Activated naive CD4-positive, alpha-beta T cell treated with anti-CD3 and anti-CD28 coated beads, Interleukin-2, amount 10 ng/mL, durations not matched to agents 7 days and 5 days (primary cell): ENCODE results near the gene NHSL2.
"Not testable (repeated sequence)": the region's sequence is repeated elsewhere in the genome, so short reads cannot be mapped to it uniquely, and the experiment has no call there.

Experiments
- CTCF ChIA-PET: fragments of 350-600 bp; sonication (Branson Sonifier 250); formaldehyde crosslinking; loops from one replicate; lab custom pipeline; 2021; ENCODE audit warnings: antibody characterized with exemption; lab: Charles Lee
- DNase-seq: peaks from one replicate; pipeline ENCODE4 v3.0.0-alpha.2; 2020
- H3K27ac Mint-ChIP-seq: one replicate; pipeline ENCODE4 v1.8.0; 2021; ENCODE audit warnings: mild to moderate bottlenecking, moderate library complexity, mixed read lengths
- H3K27me3 Mint-ChIP-seq: one replicate; pipeline ENCODE4 v1.8.0; 2021; ENCODE audit warnings: mild to moderate bottlenecking, mixed read lengths
- H3K36me3 Mint-ChIP-seq: one replicate; pipeline ENCODE4 v1.8.0; 2021; ENCODE audit warnings: mixed read lengths
- H3K4me1 Mint-ChIP-seq: one replicate; pipeline ENCODE4 v1.8.0; 2021; ENCODE audit warnings: mixed read lengths
- H3K4me3 Mint-ChIP-seq: one replicate; pipeline ENCODE4 v1.8.0; 2021; ENCODE audit warnings: mild to moderate bottlenecking, moderate library complexity, mixed read lengths
- H3K9me3 Mint-ChIP-seq: one replicate; pipeline ENCODE4 v1.8.0; 2021; ENCODE audit warnings: mixed read lengths

The NHSL2 gene

DNA sequence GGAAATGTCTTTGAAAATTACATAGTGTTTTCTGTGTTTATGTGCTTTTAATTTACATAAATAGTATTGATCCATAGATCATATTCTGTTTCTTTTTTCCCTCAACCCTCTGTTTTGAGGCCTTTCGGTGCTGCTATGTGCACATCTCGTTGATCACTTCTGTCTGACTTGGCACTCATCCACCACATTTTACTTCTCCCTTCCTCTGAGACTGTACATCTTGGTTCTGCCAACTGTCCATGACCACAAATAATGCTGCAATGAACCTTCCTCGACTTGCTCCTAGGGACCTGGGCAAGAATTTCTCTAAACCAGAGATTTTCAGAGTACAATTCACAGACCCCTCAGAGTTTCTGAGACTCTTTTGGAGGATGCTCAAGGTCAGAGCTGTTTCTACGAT lies 146.7 kb downstream of the NHSL2 start:
- CTCF ChIA-PET: no interaction called here
- Mint-ChIP-seq H3K4me3 (no peak overlapping the region), H3K27ac (no peak overlapping the region), H3K4me1 (peaks cover 5% of the 10 kb centered on the region), H3K9me3 (no peaks in the 10 kb centered on the region), H3K27me3 (peaks cover 47% of the 10 kb centered on the region), H3K36me3 (no peaks in the 10 kb centered on the region)
- no peak for DNase-seq

DNA sequence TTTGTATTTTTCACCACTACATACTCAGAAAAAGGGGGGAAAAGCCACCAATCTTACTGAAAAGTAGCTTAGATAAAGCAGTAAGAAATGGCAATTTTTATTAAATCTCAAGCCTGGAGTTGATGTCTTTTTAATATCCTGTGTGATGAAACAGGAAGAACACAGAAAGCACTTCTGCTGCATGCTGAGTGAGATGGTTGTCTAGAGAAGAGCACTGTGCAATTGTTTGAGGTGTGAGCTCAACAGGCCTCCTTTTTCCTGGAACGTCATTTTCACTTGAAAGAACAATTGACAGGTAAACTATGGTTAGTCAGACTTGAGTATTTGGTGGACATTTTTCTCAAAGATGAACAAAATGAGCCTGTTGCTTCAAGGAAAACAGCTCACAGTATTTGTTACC lies 147.2 kb downstream of the NHSL2 start:
- peak overlapping the region; percentile 33 for H3K27ac Mint-ChIP-seq
- H3K36me3 Mint-ChIP-seq: no peaks in the 10 kb centered on the region
- CTCF ChIA-PET: interaction anchor here (0.6 kb wide), 1 partner anchor 10 kb away, joined by 3 read pairs; no protein-coding TSS in a partner anchor
- no peaks in the 10 kb centered on the region for H3K9me3 Mint-ChIP-seq
- peaks cover 5% of the 10 kb centered on the region for H3K4me1 Mint-ChIP-seq
- no peak overlapping the region for H3K4me3 Mint-ChIP-seq
- no peak for DNase-seq
- peaks cover 42% of the 10 kb centered on the region for H3K27me3 Mint-ChIP-seq

GRCh38 chrX:72058346-72058745 lies 147.7 kb downstream of the NHSL2 start:
- not testable (repeated sequence) for H3K36me3 Mint-ChIP-seq, H3K27ac Mint-ChIP-seq, H3K9me3 Mint-ChIP-seq, DNase-seq, H3K4me3 Mint-ChIP-seq, H3K4me1 Mint-ChIP-seq
- CTCF ChIA-PET: interaction anchor here (0.6 kb wide), 1 partner anchor 10 kb away, joined by 3 read pairs; no protein-coding TSS in a partner anchor
- H3K27me3 Mint-ChIP-seq: peaks cover 38% of the 10 kb centered on the region

- DNase-seq: no peak
- Mint-ChIP-seq H3K36me3 (no peaks in the 10 kb centered on the region), H3K9me3 (no peaks in the 10 kb centered on the region), H3K4me3 (no peak overlapping the region), H3K27me3 (peaks cover 37% of the 10 kb centered on the region), H3K4me1 (peaks cover 5% of the 10 kb centered on the region), H3K27ac (no peak overlapping the region)
- CTCF ChIA-PET: interaction anchor here (0.8 to 1.2 kb wide), 3 partner anchors 14 to 106 kb away, joined by 3 read pairs; no protein-coding TSS in a partner anchor
Measured at GRCh38 chrX:72060196-72060920, 149.7 kb downstream of the NHSL2 start.

- CTCF ChIA-PET: interaction anchor here (1.0 kb wide), 1 partner anchor 65 kb away, joined by 3 read pairs; no protein-coding TSS in a partner anchor
- no peaks in the 10 kb centered on the region for H3K9me3 Mint-ChIP-seq
- DNase-seq: no peak
- no peak overlapping the region for H3K27ac Mint-ChIP-seq
- peaks cover 5% of the 10 kb centered on the region for H3K4me1 Mint-ChIP-seq
- no peaks in the 10 kb centered on the region for H3K36me3 Mint-ChIP-seq
- H3K27me3 Mint-ChIP-seq: peaks cover 42% of the 10 kb centered on the region
- H3K4me3 Mint-ChIP-seq: no peak overlapping the region
Measured at GRCh38 chrX:72060921-72061490, 150.4 kb downstream of the NHSL2 start.

- no peaks in the 10 kb centered on the region for H3K9me3 Mint-ChIP-seq
- H3K4me3 Mint-ChIP-seq: no peak overlapping the region
- no peaks in the 10 kb centered on the region for H3K36me3 Mint-ChIP-seq
- peaks cover 54% of the 10 kb centered on the region for H3K27me3 Mint-ChIP-seq
- CTCF ChIA-PET: no interaction called here
- H3K27ac Mint-ChIP-seq: no peak overlapping the region
- DNase-seq: no peak
- peaks cover 4% of the 10 kb centered on the region for H3K4me1 Mint-ChIP-seq
Measured at GRCh38 chrX:72062916-72063315, 152.3 kb downstream of the NHSL2 start.

DNA sequence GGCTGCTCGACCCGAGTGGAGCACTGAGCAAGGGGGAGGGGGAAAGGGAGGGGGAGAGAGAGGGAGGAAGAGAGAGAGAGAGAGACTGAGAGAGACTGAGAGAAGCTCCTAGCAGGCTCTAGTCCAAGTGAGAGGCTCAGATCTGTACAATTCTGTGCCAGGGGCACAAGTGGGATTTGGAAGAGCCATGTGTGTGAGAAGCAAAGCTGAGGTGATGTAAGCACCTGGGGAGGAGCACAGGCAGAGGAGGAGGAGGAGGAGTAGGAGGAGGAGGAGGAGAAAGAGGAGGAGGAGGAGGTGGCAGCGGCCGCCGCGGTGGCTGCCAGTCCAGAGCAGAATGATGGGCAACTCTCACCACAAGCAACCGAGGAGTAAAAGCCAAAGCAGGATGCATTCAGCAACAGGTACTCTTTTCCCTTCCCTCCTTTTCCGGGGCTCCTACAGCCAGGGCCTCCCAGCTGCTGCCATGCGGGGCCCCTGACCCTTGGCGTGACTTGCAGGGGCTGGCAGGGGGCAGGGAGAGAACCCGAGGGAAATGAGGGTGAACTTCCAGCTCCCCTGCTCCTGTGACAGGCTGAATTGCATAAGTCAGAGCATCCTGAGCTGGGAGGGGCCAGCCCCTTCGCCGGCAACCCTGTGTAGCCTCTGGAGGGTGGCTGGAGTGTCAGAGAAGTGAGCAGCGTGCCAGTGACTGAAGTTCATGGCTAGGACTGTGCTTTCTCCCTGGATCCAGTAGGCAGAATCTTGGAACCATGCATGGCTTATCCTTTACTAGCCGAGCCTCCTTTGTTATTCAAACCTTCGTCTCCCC lies 158.9 kb downstream of the NHSL2 start:
- CTCF ChIA-PET: no interaction called here
- DNase-seq: no peak
- Mint-ChIP-seq H3K9me3 (no peaks in the 10 kb centered on the region), H3K36me3 (no peaks in the 10 kb centered on the region), H3K4me1 (no peaks in the 10 kb centered on the region), H3K27me3 (peaks cover 79% of the 10 kb centered on the region), H3K4me3 (no peak overlapping the region), H3K27ac (no peak overlapping the region)

GRCh38 chrX:72071213-72071612 lies 160.6 kb downstream of the NHSL2 start:
- H3K27ac Mint-ChIP-seq: no peak overlapping the region
- H3K27me3 Mint-ChIP-seq: peaks cover 64% of the 10 kb centered on the region
- H3K4me1 Mint-ChIP-seq: no peaks in the 10 kb centered on the region
- CTCF ChIA-PET: interaction anchor here (0.8 kb wide), 1 partner anchor 53 kb away, joined by 3 read pairs; no protein-coding TSS in a partner anchor
- no peaks in the 10 kb centered on the region for H3K9me3 Mint-ChIP-seq
- no peak overlapping the region for H3K4me3 Mint-ChIP-seq
- DNase-seq: no peak
- H3K36me3 Mint-ChIP-seq: no peaks in the 10 kb centered on the region

DNA sequence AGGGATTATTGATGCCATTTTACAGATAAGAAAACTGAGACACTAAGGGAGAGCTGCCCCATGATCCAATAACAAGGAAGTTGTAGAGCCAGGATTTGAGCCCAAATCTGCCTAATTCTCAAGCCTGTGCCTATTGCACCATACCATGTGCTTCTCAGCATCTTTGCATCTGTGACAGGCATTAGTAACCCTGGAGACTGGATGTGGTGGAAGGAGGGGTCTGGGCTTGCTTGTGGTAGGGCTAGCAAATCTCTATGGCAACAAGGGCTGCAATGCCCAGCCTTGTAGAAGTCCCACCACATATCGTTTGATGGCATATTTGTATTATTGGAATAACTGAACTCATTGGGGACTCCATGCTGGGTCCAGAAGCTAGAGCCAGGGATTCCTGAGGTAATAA lies 163.0 kb downstream of the NHSL2 start:
- no peak for DNase-seq
- CTCF ChIA-PET: no interaction called here
- Mint-ChIP-seq H3K27me3 (peaks cover 54% of the 10 kb centered on the region), H3K36me3 (no peaks in the 10 kb centered on the region), H3K4me3 (no peak overlapping the region), H3K27ac (no peak overlapping the region), H3K4me1 (peaks cover 8% of the 10 kb centered on the region), H3K9me3 (no peaks in the 10 kb centered on the region)

GRCh38 chrX:72078411-72078810 lies 167.8 kb downstream of the NHSL2 start:
- Mint-ChIP-seq H3K27ac (no peak overlapping the region), H3K4me3 (no peak overlapping the region), H3K9me3 (no peaks in the 10 kb centered on the region), H3K4me1 (peaks cover 9% of the 10 kb centered on the region), H3K36me3 (no peaks in the 10 kb centered on the region), H3K27me3 (peaks cover 39% of the 10 kb centered on the region)
- no peak for DNase-seq
- CTCF ChIA-PET: no interaction called here

- H3K9me3 Mint-ChIP-seq: no peaks in the 10 kb centered on the region
Measured at GRCh38 chrX:72079607-72080006, 169.0 kb downstream of the NHSL2 start.

DNA sequence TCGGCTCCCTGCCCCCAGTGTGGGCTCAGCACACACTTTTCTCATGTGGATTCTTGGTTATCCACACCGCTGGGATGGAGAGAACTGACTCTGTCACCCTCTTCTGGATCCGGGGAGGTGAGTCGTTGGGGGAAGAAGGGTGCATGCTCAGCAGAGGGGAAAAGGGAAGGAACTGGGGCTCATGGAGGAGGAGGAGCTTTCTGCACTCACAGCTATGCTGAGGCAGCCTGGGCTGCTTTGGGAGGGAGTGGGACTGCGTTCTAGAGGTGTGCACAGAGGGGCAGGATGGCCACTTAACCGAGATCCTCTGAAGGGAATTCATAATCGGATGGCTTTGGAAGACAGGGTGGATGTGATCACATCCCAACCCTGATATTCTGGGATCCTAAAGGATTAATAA lies 169.5 kb downstream of the NHSL2 start:
- H3K4me3 Mint-ChIP-seq: no peak overlapping the region
- H3K27ac Mint-ChIP-seq: no peak overlapping the region
- CTCF ChIA-PET: no interaction called here

More at GRCh38 chrX:72079607-72080006, 169.0 kb downstream of the NHSL2 start:
- Mint-ChIP-seq H3K36me3 (no peaks in the 10 kb centered on the region), H3K27me3 (peaks cover 48% of the 10 kb centered on the region), H3K4me1 (peaks cover 9% of the 10 kb centered on the region), H3K4me3 (no peak overlapping the region), H3K27ac (no peak overlapping the region)
- no peak for DNase-seq
- CTCF ChIA-PET: no interaction called here

GRCh38 chrX:72080800-72081199 lies 170.2 kb downstream of the NHSL2 start:
- peaks cover 60% of the 10 kb centered on the region for H3K27me3 Mint-ChIP-seq
- H3K36me3 Mint-ChIP-seq: no peaks in the 10 kb centered on the region
- CTCF ChIA-PET: no interaction called here

More for the DNA sequence above, 169.5 kb downstream of the NHSL2 start:
- H3K36me3 Mint-ChIP-seq: no peaks in the 10 kb centered on the region
- H3K9me3 Mint-ChIP-seq: no peaks in the 10 kb centered on the region
- peaks cover 54% of the 10 kb centered on the region for H3K27me3 Mint-ChIP-seq
- peaks cover 9% of the 10 kb centered on the region for H3K4me1 Mint-ChIP-seq
- DNase-seq: no peak

GRCh38 chrX:72081605-72082320 lies 171.1 kb downstream of the NHSL2 start:
- Mint-ChIP-seq H3K27ac (no peak overlapping the region), H3K4me1 (peaks cover 9% of the 10 kb centered on the region), H3K36me3 (no peaks in the 10 kb centered on the region), H3K4me3 (no peak overlapping the region), H3K9me3 (no peaks in the 10 kb centered on the region), H3K27me3 (peaks cover 63% of the 10 kb centered on the region)
- CTCF ChIA-PET: no interaction called here
- DNase-seq: no peak

More at GRCh38 chrX:72080800-72081199, 170.2 kb downstream of the NHSL2 start:
- no peak overlapping the region for H3K4me3 Mint-ChIP-seq
- H3K27ac Mint-ChIP-seq: no peak overlapping the region
- no peak for DNase-seq
- H3K4me1 Mint-ChIP-seq: peaks cover 9% of the 10 kb centered on the region
- no peaks in the 10 kb centered on the region for H3K9me3 Mint-ChIP-seq
